Chondrocyte (in vitro differentiated cells): ENCODE measurements around the gene SLC34A3. TPM values are rescaled to one million over a fixed set of nuclear protein-coding genes. Genes with fewer than 3 reads are reported as not detected.

Source experiments
- DNase-seq: peaks from one replicate; pipeline ENCODE4 v3.0.0; 2021; ENCODE audit warnings: mixed read lengths, low spot score
- H3K27ac Mint-ChIP-seq: one replicate; pipeline ENCODE4 v1.8.0; 2021; ENCODE audit warnings: mild to moderate bottlenecking, moderate library complexity, mixed read lengths; ENCODE audit not compliant: unreplicated experiment
- H3K27me3 Mint-ChIP-seq: 2 replicates; pipeline ENCODE4 v1.8.0; 2021; ENCODE audit warnings: low read depth, mixed read lengths
- H3K36me3 Mint-ChIP-seq: 2 replicates; pipeline ENCODE4 v1.8.0; 2021; ENCODE audit warnings: low read depth, mixed read lengths
- H3K4me1 Mint-ChIP-seq: 2 replicates; pipeline ENCODE4 v1.8.0; 2021; ENCODE audit warnings: low read depth, mild to moderate bottlenecking, mixed read lengths
- H3K4me3 Mint-ChIP-seq: one replicate; pipeline ENCODE4 v1.8.0; 2021; ENCODE audit warnings: mild to moderate bottlenecking, moderate library complexity, mixed read lengths; ENCODE audit not compliant: unreplicated experiment
- H3K9me3 Mint-ChIP-seq: 2 replicates; pipeline ENCODE4 v1.8.0; 2021; ENCODE audit warnings: low read depth, mixed read lengths
- total RNA-seq: library from RNA; stranded (reverse); gene quantifications from 3 replicates; pipeline ENCODE4 v1.2.1, GENCODE V29; 2021
- TF ChIP-seq, protein P1 (sequence below): fragments of 200-600 bp; sonication (generic); IDR thresholded peaks from 2 replicates; pipeline ENCODE4 v1.5.0; 2021; ENCODE audit warnings: antibody characterized with exemption, mild to moderate bottlenecking, moderate library complexity

Gene SLC34A3
- total RNA-seq, 1 donor from 2014 or later, result not detected

DNA sequence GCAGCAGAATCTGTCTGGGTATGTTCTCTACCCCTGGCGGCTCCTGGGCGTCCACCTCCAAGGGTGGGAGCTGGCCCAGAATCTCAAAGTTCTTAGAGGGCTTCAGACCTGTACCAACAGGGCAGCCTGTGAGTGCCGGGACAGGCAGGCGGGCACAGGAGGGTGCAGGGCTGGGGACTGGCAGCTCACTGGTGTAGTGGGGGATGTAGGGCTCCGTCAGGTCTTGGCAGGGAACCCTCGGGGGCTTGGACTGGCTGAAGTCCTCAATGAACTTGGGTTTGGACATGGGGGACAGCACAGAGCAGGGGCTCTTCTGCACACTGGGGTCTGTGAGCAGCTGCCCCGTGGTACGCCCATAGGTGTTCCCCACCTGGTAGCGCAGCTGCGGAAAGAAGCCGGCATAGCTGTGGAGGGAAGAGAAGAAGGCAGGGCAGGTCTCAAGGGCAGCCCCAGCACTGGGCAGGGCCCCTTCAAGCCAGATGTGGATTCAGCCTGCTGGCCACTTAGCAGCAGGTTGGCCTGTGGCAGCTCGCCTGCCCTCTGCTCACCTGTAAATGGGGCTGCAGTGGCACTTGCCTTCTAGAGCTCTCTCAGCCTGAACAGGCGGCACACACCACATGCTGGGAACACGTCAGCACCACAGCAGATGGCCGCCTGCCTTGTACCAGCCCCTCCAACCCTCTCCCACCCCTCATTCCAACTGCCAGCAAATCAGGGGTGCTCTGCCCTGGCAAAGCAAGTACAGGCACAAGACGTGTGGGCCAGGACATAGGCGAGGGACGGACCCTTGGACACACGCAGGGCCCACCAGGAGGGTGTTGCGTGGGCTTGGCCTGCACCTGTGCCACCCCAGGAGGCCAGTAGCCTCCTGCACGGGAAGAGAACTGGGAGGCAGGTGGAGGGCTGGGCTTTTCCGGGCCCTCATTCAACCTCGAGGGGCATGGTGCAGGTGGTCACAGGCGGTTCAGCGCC, 15.0 kb downstream of the SLC34A3 start:
- H3K27me3 Mint-ChIP-seq, result no peaks in the 10 kb centered on the region
- H3K4me1 Mint-ChIP-seq, result peaks cover 18% of the 10 kb centered on the region
- no peak overlapping the region for H3K4me3 Mint-ChIP-seq
- DNase-seq, result no peak
- TF ChIP-seq, protein P1, sequence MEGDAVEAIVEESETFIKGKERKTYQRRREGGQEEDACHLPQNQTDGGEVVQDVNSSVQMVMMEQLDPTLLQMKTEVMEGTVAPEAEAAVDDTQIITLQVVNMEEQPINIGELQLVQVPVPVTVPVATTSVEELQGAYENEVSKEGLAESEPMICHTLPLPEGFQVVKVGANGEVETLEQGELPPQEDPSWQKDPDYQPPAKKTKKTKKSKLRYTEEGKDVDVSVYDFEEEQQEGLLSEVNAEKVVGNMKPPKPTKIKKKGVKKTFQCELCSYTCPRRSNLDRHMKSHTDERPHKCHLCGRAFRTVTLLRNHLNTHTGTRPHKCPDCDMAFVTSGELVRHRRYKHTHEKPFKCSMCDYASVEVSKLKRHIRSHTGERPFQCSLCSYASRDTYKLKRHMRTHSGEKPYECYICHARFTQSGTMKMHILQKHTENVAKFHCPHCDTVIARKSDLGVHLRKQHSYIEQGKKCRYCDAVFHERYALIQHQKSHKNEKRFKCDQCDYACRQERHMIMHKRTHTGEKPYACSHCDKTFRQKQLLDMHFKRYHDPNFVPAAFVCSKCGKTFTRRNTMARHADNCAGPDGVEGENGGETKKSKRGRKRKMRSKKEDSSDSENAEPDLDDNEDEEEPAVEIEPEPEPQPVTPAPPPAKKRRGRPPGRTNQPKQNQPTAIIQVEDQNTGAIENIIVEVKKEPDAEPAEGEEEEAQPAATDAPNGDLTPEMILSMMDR, result no peak
- peaks cover 10% of the 10 kb centered on the region for H3K36me3 Mint-ChIP-seq
- H3K9me3 Mint-ChIP-seq, result no peaks in the 10 kb centered on the region
- H3K27ac Mint-ChIP-seq, result no peak overlapping the region

DNA sequence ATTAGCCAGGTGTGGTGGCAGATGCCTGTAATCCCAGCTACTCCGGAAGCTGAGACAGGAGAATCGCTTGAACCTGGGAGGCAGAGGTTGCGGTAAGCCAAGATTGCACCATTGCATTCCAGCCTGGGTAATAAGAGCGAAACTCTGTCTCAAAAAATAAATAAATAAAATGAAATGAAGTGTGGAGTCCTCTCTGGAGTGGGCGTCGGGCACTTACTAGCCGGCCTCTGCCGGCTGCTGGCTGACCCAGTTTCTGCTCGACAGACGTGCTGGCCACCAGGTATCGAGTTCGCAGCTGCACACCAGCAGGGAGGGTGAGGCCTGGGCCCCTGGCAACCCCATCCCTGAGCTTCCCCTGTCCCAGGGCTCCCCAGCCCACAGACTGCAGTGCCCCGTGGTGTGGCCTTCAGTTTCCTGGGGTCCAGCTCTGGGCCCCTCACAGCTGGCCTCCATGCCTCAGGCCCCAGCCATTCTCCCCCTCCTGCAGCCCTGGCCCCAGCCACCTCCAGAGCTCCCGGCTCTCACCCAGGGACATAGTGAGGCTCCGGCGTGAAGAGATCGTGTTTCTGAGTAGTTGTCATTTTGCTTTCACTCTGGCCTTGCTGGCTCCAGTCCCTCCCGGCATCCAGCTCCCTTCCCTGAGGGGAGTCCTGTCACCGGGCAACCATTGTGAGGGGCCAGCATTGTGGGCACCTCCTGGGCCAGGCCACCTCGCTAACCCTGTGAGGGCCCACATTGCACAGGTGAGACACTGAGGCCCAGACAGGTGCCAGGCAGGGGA, 16.6 kb downstream of the SLC34A3 start:
- Mint-ChIP-seq H3K36me3 (peaks cover 8% of the 10 kb centered on the region), H3K4me1 (peaks cover 15% of the 10 kb centered on the region), H3K27me3 (no peaks in the 10 kb centered on the region), H3K27ac (no peak overlapping the region), H3K9me3 (no peaks in the 10 kb centered on the region), H3K4me3 (no peak overlapping the region)
- TF ChIP-seq, protein P1, result no peak
- no peak for DNase-seq

DNA sequence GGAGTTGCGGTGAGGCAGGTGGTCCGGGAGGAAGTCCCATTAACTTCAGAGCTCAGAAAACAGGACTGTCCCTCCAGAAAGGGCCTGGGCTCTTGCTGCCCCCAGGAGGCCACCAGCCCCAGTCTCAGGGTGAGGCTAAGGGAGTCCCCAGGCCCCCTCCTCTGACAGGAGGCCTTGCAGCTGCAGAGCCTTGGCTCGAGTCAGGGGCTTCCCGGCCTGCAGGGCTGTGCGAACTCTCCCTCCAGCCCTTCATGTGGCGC, 17.1 kb downstream of the SLC34A3 start:
- TF ChIP-seq, protein P1, result no peak
- Mint-ChIP-seq H3K9me3 (no peaks in the 10 kb centered on the region), H3K27me3 (no peaks in the 10 kb centered on the region), H3K36me3 (peaks cover 3% of the 10 kb centered on the region), H3K4me3 (no peak overlapping the region), H3K27ac (no peak overlapping the region), H3K4me1 (peaks cover 10% of the 10 kb centered on the region)
- no peak for DNase-seq

GRCh38 chr9:137250329-137251193, 19.9 kb downstream of the SLC34A3 start:
- TF ChIP-seq, protein P1, result no peak
- Mint-ChIP-seq H3K27ac (no peak overlapping the region), H3K27me3 (no peaks in the 10 kb centered on the region), H3K4me3 (no peak overlapping the region), H3K4me1 (peaks cover 5% of the 10 kb centered on the region), H3K36me3 (no peaks in the 10 kb centered on the region), H3K9me3 (no peaks in the 10 kb centered on the region)
- no peak for DNase-seq

GRCh38 chr9:137251194-137251461, 20.4 kb downstream of the SLC34A3 start, which contains the start of gene STPG3:
TSS of gene STPG3 (plus strand) at chr9:137251286. CDS start at chr9:137251287, 1 bp downstream.
- TF ChIP-seq, protein P1, result no peak
- Mint-ChIP-seq H3K4me1 (peaks cover 10% of the 10 kb centered on the region), H3K27ac (no peak within 1 kb of the TSS), H3K4me3 (no peak within 1 kb of the TSS), H3K9me3 (no peaks in the 10 kb centered on the region), H3K27me3 (no peaks in the 10 kb centered on the region), H3K36me3 (no peaks in the 10 kb centered on the region)
- no peak for DNase-seq
